Measurements from ENCODE around the gene COL11A1.

- peak in 1 of 2 experiments; percentile 62; a peak in 2 of 4 replicates for TF ChIP-seq REST (IDR thresholded peaks at IDR 0.05; ENCODE audit: insufficient read depth in 1 of 2, low read depth in 2 of 2, low read length in 2 of 2)
- TF ChIP-seq POLR2AphosphoS5 (IDR thresholded peaks at IDR 0.05; ENCODE audit: low read depth, low read length), result no peak
- no peak for TF ChIP-seq SIN3A (IDR thresholded peaks at IDR 0.05; ENCODE audit: borderline replicate concordance, insufficient read depth, low read length)
- TF ChIP-seq TAF1 (IDR thresholded peaks at IDR 0.05; ENCODE audit: borderline replicate concordance, insufficient read depth, low read length), result no peak
Observed at GRCh38 chr1:102842606-102843005, 265.7 kb downstream of the COL11A1 start.
